Natural killer cell (primary cell): ENCODE measurements around the gene CEBPG. TPM values are rescaled to one million over a fixed set of nuclear protein-coding genes. Genes with fewer than 3 reads are reported as not detected.

Experiments used
- ATAC-seq, 3 donors: fragments of 150-1000 bp in 2 of 3; fragments of 200-7000 bp in 1 of 3; cut with Tn5 transposase; 1 replicate in 1 of 3; 2 replicates in 2 of 3; pipeline ENCODE4 v1.10.0; 2021; ENCODE audit warnings: mild to moderate bottlenecking in 2 of 3, moderate library complexity in 2 of 3
- DNase-seq, 2 donors: peaks; one replicate each; pipeline versions ENCODE4 v3.0.0 to v3.0.0-alpha.2; 2013 to 2021; ENCODE audit warnings: mixed read lengths in 1 of 2
- H3K27ac ChIP-seq: one replicate; pipeline ENCODE4 v1.5.1; 2013; ENCODE audit warnings: mild to moderate bottlenecking, low read length
- H3K27me3 ChIP-seq: one replicate; pipeline ENCODE4 v1.6.1; 2013; ENCODE audit warnings: low read length; ENCODE audit not compliant: control insufficient read depth, insufficient read depth
- H3K36me3 ChIP-seq: one replicate; pipeline ENCODE4 v1.6.1; 2013; ENCODE audit warnings: low read length; ENCODE audit not compliant: control insufficient read depth, insufficient read depth
- H3K4me1 ChIP-seq: one replicate; pipeline ENCODE4 v1.6.1; 2013; ENCODE audit warnings: low read length; ENCODE audit not compliant: control insufficient read depth, insufficient read depth
- H3K4me3 ChIP-seq: one replicate; pipeline ENCODE4 v1.5.1; 2013; ENCODE audit warnings: low read length
- H3K9me3 ChIP-seq: one replicate; pipeline ENCODE4 v1.6.1; 2013; ENCODE audit warnings: low read length; ENCODE audit not compliant: control insufficient read depth, insufficient read depth
- H3K27ac Mint-ChIP-seq, 2 donors: one replicate each; pipeline ENCODE4 v1.8.0; 2022; ENCODE audit warnings: mild to moderate bottlenecking in 2 of 2, mixed read lengths in 2 of 2, moderate library complexity in 1 of 2
- H3K27me3 Mint-ChIP-seq, 2 donors: one replicate each; pipeline ENCODE4 v1.8.0; 2022; ENCODE audit warnings: low read depth in 2 of 2, mixed read lengths in 2 of 2
- H3K36me3 Mint-ChIP-seq: one replicate; pipeline ENCODE4 v1.8.0; 2022; ENCODE audit warnings: mixed read lengths
- H3K4me1 Mint-ChIP-seq, 2 donors: one replicate each; pipeline ENCODE4 v1.8.0; 2022; ENCODE audit warnings: mixed read lengths in 2 of 2
- H3K4me3 Mint-ChIP-seq: one replicate; pipeline ENCODE4 v1.8.0; 2022; ENCODE audit warnings: mild to moderate bottlenecking, moderate library complexity, mixed read lengths
- H3K9me3 Mint-ChIP-seq, 2 donors: one replicate each; pipeline ENCODE4 v1.8.0; 2022; ENCODE audit warnings: mixed read lengths in 2 of 2
- CTCF ChIP-seq: fragments of 200-600 bp; IDR thresholded peaks from one replicate; pipeline ENCODE4 v1.8.0; 2022; ENCODE audit warnings: antibody characterized with exemption
- WGBS: methylation state at CpG from one replicate; pipeline ENCODE4 v1.1.7; 2013; ENCODE audit warnings: missing lambda C conversion rate; ENCODE audit not compliant: insufficient coverage; 5-methylcytosine and 5-hydroxymethylcytosine counted together
- intact Hi-C: fragments of 100-400 bp; cut with micrococcal nuclease; formaldehyde crosslinking; loops from one replicate; pipeline ENCODE4 v1.14.2; 2022
- total RNA-seq, 4 donors: library from RNA; stranded (reverse); fragments of 120-200 nt in 1 of 4; gene quantifications; one replicate each; pipeline versions ENCODE4 v1.2.3 to v1.2.4, GENCODE V29; 2013 to 2022

Gene CEBPG
- total RNA-seq, 3 donors from 2014 or later (not counting 1 experiment from before 2014, with no cell fraction given) = 22.3 to 28.1 (median 23.9) TPM

- DNase-seq = no peak
- intact Hi-C loops = no loop called here
- Mint-ChIP-seq H3K4me1 (no peaks in the 10 kb centered on the region), H3K36me3 (no peaks in the 10 kb centered on the region), H3K4me3 (no peak overlapping the region), H3K27ac (no peak overlapping the region), H3K27me3 (peaks cover 0 to 9% of the 10 kb centered on the region in 2 donors), H3K9me3 (no peaks in the 10 kb centered on the region)
- TF ChIP-seq CTCF = no peak
- Histone ChIP-seq H3K4me1 (no peaks in the 10 kb centered on the region), H3K27ac (no peak overlapping the region), H3K36me3 (no peaks in the 10 kb centered on the region), H3K4me3 (no peak overlapping the region), H3K9me3 (no peaks in the 10 kb centered on the region), H3K27me3 (no peaks in the 10 kb centered on the region)
- 93% methylated on average over 6 of the region's 6 CpGs for WGBS
- no peak for ATAC-seq
Observed at GRCh38 chr19:33366127-33366526, 7.4 kb upstream of the CEBPG start.

GRCh38 chr19:33366897-33367296 lies 6.6 kb upstream of the CEBPG start:
- no peaks in the 10 kb centered on the region for H3K9me3 Mint-ChIP-seq

GRCh38 chr19:33368074-33368864 lies 5.2 kb upstream of the CEBPG start:
- 90% methylated on average over 4 of the region's 5 CpGs for WGBS
- no peak for TF ChIP-seq CTCF
- intact Hi-C loops = no loop called here

More at GRCh38 chr19:33366897-33367296, 6.6 kb upstream of the CEBPG start:
- Histone ChIP-seq H3K9me3 (no peaks in the 10 kb centered on the region), H3K36me3 (no peaks in the 10 kb centered on the region), H3K4me1 (peaks cover 3% of the 10 kb centered on the region), H3K27ac (no peak overlapping the region), H3K4me3 (no peak overlapping the region), H3K27me3 (no peaks in the 10 kb centered on the region)
- ATAC-seq (no peak), DNase-seq (no peak)
- 94% methylated on average over 5 of the region's 5 CpGs for WGBS
- Mint-ChIP-seq H3K36me3 (no peaks in the 10 kb centered on the region), H3K4me1 (no peaks in the 10 kb centered on the region), H3K4me3 (no peak overlapping the region), H3K27ac (no peak overlapping the region), H3K27me3 (peaks cover 0 to 9% of the 10 kb centered on the region in 2 donors)
- intact Hi-C loops = no loop called here
- TF ChIP-seq CTCF = no peak

GRCh38 chr19:33370783-33371182 lies 2.7 kb upstream of the CEBPG start:
- no peak overlapping the region for H3K27ac Mint-ChIP-seq
- no peak for ATAC-seq

More at GRCh38 chr19:33368074-33368864, 5.2 kb upstream of the CEBPG start:
- no peaks in the 10 kb centered on the region for H3K27me3 ChIP-seq
- no peaks in the 10 kb centered on the region for H3K9me3 ChIP-seq
- H3K4me3 Mint-ChIP-seq = no peak overlapping the region
- no peaks in the 10 kb centered on the region for H3K4me1 Mint-ChIP-seq
- peaks cover 15% of the 10 kb centered on the region for H3K4me1 ChIP-seq
- no peak overlapping the region for H3K27ac Mint-ChIP-seq
- H3K9me3 Mint-ChIP-seq = no peaks in the 10 kb centered on the region
- no peaks in the 10 kb centered on the region for H3K36me3 ChIP-seq
- no peaks in the 10 kb centered on the region for H3K36me3 Mint-ChIP-seq
- no peak for ATAC-seq
- no peak for DNase-seq
- no peak overlapping the region for H3K4me3 ChIP-seq
- H3K27me3 Mint-ChIP-seq = peaks cover 0 to 9% of the 10 kb centered on the region in 2 donors
- H3K27ac ChIP-seq = no peak overlapping the region

More at GRCh38 chr19:33370783-33371182, 2.7 kb upstream of the CEBPG start:
- WGBS = 84% methylated on average over 3 of the region's 4 CpGs
- Mint-ChIP-seq H3K27me3 (peaks cover 0 to 9% of the 10 kb centered on the region in 2 donors), H3K4me3 (no peak overlapping the region), H3K4me1 (peaks cover 18% of the 10 kb centered on the region in 2 donors), H3K36me3 (no peaks in the 10 kb centered on the region), H3K9me3 (no peaks in the 10 kb centered on the region)
- no peak overlapping the region for H3K27ac ChIP-seq
- H3K9me3 ChIP-seq = no peaks in the 10 kb centered on the region
- H3K4me1 ChIP-seq = peaks cover 25% of the 10 kb centered on the region
- intact Hi-C loops = no loop called here
- H3K4me3 ChIP-seq = no peak overlapping the region
- no peaks in the 10 kb centered on the region for H3K27me3 ChIP-seq
- no peak for TF ChIP-seq CTCF
- DNase-seq = no peak
- H3K36me3 ChIP-seq = no peaks in the 10 kb centered on the region
